ENCODE measurements around the gene UPF1. TPM values are rescaled to one million over a fixed set of nuclear protein-coding genes. Genes with fewer than 3 reads are reported as not detected.
A peak's percentile ranks its signal among the peaks of the same experiment; 100 is the strongest.

Gene UPF1
- total and polyA plus RNA-seq, 4 donors = 48.3 to 89.2 (median 64.5) TPM

DNA sequence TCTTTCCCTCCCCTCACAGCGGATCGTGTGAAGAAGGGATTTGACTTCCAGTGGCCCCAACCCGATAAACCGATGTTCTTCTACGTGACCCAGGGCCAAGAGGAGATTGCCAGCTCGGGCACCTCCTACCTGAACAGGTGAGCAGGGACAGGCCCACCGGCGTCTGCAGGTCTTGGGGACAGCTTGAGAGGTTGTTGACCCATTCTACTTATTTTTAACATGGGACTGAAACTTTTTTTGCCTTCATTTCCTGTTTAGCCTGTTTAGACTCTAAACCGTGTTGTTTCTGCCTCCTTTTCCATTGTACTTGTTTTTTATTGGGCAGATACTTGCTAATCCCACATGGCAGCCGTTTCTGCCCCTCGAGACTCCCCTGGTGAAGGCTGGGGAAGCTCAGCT lies 28.5 kb downstream of the UPF1 start:
- H3K4me1 ChIP-seq (ENCODE audit: control insufficient read depth in 5 of 5, insufficient read depth in 5 of 5, low read length in 5 of 5) = peaks cover 0 to 11% (median 0%) of the 10 kb centered on the region in 5 donors
- ATAC-seq (ENCODE audit: insufficient read depth, low FRiP score) = no peak
- H3K9ac ChIP-seq (ENCODE audit: insufficient read depth in 1 of 2, low read length in 2 of 2) = no peak overlapping the region
- peaks cover 18 to 89% (median 65%) of the 10 kb centered on the region in 4 donors for H3K36me3 ChIP-seq (ENCODE audit: control insufficient read depth in 4 of 4, insufficient read depth in 4 of 4, low read length in 4 of 4)
- TF ChIP-seq, protein P1, sequence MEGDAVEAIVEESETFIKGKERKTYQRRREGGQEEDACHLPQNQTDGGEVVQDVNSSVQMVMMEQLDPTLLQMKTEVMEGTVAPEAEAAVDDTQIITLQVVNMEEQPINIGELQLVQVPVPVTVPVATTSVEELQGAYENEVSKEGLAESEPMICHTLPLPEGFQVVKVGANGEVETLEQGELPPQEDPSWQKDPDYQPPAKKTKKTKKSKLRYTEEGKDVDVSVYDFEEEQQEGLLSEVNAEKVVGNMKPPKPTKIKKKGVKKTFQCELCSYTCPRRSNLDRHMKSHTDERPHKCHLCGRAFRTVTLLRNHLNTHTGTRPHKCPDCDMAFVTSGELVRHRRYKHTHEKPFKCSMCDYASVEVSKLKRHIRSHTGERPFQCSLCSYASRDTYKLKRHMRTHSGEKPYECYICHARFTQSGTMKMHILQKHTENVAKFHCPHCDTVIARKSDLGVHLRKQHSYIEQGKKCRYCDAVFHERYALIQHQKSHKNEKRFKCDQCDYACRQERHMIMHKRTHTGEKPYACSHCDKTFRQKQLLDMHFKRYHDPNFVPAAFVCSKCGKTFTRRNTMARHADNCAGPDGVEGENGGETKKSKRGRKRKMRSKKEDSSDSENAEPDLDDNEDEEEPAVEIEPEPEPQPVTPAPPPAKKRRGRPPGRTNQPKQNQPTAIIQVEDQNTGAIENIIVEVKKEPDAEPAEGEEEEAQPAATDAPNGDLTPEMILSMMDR (IDR thresholded peaks at IDR 0.05; ENCODE audit: control extremely low read depth, extremely low read depth) = no peak
- 73 to 93% methylated on average over 11 of the region's 11 CpGs for WGBS, 2 donors
- no peak overlapping the region for H3K4me3 ChIP-seq
- H3K27ac ChIP-seq (ENCODE audit: low read depth in 1 of 2, low read length in 1 of 2) = no peak overlapping the region
- no peak for DNase-seq
- no peaks in the 10 kb centered on the region for H3K9me3 ChIP-seq (ENCODE audit: control insufficient read depth in 4 of 4, insufficient read depth in 3 of 4, low read length in 3 of 4)
- no peaks in the 10 kb centered on the region for H3K27me3 ChIP-seq (ENCODE audit: control insufficient read depth in 3 of 3, insufficient read depth in 3 of 3, low read length in 2 of 3)

DNA sequence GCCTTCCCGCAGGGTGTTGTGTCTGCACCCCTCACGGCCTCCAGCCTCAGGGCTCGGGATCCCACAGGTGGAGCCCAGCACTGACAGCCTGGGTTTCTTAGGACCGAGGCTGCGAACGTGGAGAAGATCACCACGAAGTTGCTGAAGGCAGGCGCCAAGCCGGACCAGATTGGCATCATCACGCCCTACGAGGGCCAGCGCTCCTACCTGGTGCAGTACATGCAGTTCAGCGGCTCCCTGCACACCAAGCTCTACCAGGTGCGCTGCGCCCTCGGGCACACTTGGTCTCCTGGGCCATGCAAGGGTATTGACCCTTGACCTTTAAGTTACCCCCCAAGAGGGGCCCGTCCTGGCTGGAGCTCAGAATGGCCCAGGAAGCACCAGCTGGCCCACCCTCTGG lies 29.0 kb downstream of the UPF1 start:
- H3K9ac ChIP-seq (ENCODE audit: insufficient read depth in 1 of 2, low read length in 2 of 2) = no peak overlapping the region
- peaks cover 0 to 11% (median 0%) of the 10 kb centered on the region in 5 donors for H3K4me1 ChIP-seq (ENCODE audit: control insufficient read depth in 5 of 5, insufficient read depth in 5 of 5, low read length in 5 of 5)
- H3K27me3 ChIP-seq (ENCODE audit: control insufficient read depth in 3 of 3, insufficient read depth in 3 of 3, low read length in 2 of 3) = no peaks in the 10 kb centered on the region
- H3K27ac ChIP-seq (ENCODE audit: low read depth in 1 of 2, low read length in 1 of 2) = no peak overlapping the region
- DNase-seq (no peak), ATAC-seq (ENCODE audit: insufficient read depth, low FRiP score) (no peak)
- no peaks in the 10 kb centered on the region for H3K9me3 ChIP-seq (ENCODE audit: control insufficient read depth in 4 of 4, insufficient read depth in 3 of 4, low read length in 3 of 4)
- H3K4me3 ChIP-seq = no peak overlapping the region
- H3K36me3 ChIP-seq (ENCODE audit: control insufficient read depth in 4 of 4, insufficient read depth in 4 of 4, low read length in 4 of 4) = peaks cover 17 to 89% (median 64%) of the 10 kb centered on the region in 4 donors
- 93 to 95% methylated on average over 17 of the region's 17 CpGs for WGBS, 2 donors
- TF ChIP-seq, protein P1 (IDR thresholded peaks at IDR 0.05; ENCODE audit: control extremely low read depth, extremely low read depth) = no peak

DNA sequence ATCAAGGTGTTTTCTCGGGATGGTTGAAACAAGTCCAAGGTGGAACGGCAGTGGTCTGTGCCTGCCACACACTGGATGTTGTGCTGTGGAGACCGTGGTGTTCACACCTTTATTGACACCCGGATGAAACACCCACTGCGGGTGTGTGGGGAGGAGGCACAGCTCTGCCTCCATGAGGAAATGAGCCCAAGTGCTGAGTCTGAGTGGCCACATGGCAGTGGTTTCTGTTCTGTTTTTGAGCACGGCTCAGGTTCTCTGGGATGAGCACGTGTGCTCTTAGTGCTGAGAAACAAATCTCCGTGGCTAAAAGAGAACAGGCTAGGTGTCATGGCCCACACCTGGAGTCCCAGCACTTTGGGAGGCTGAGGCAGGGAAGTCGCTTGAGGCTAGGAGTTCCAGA lies 29.5 kb downstream of the UPF1 start:
- peaks cover 17 to 89% (median 64%) of the 10 kb centered on the region in 4 donors for H3K36me3 ChIP-seq (ENCODE audit: control insufficient read depth in 4 of 4, insufficient read depth in 4 of 4, low read length in 4 of 4)
- no peak overlapping the region for H3K9ac ChIP-seq (ENCODE audit: insufficient read depth in 1 of 2, low read length in 2 of 2)
- DNase-seq (no peak), ATAC-seq (ENCODE audit: insufficient read depth, low FRiP score) (peak; percentile 23)
- no peak overlapping the region for H3K4me3 ChIP-seq
- H3K9me3 ChIP-seq (ENCODE audit: control insufficient read depth in 4 of 4, insufficient read depth in 3 of 4, low read length in 3 of 4) = no peaks in the 10 kb centered on the region
- TF ChIP-seq, protein P1 (IDR thresholded peaks at IDR 0.05; ENCODE audit: control extremely low read depth, extremely low read depth) = no peak
- H3K4me1 ChIP-seq (ENCODE audit: control insufficient read depth in 5 of 5, insufficient read depth in 5 of 5, low read length in 5 of 5) = peaks cover 0 to 11% (median 0%) of the 10 kb centered on the region in 5 donors
- no peak overlapping the region for H3K27ac ChIP-seq (ENCODE audit: low read depth in 1 of 2, low read length in 1 of 2)
- H3K27me3 ChIP-seq (ENCODE audit: control insufficient read depth in 3 of 3, insufficient read depth in 3 of 3, low read length in 2 of 3) = no peaks in the 10 kb centered on the region
- 77 to 87% methylated on average over 9 of the region's 9 CpGs for WGBS, 2 donors

DNA sequence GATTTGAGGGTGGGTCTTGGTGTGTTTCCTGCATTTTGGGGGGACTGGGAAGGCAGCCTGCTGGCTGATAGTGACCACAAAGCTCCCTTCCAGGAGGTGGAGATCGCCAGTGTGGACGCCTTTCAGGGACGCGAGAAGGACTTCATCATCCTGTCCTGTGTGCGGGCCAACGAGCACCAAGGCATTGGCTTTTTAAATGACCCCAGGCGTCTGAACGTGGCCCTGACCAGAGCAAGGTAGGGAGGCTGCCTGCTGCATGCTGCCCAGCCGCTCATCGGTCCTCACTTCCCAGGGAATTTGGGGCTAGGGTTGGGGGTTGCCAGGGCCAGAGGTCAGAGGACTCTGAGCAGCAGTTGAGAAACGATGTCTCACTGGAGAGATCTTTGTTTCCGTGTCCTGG lies 30.2 kb downstream of the UPF1 start:
- no peak overlapping the region for H3K27ac ChIP-seq (ENCODE audit: low read depth in 1 of 2, low read length in 1 of 2)
- ATAC-seq (ENCODE audit: insufficient read depth, low FRiP score) (no peak), DNase-seq (no peak)
- no peak overlapping the region for H3K9ac ChIP-seq (ENCODE audit: insufficient read depth in 1 of 2, low read length in 2 of 2)
- H3K4me1 ChIP-seq (ENCODE audit: control insufficient read depth in 5 of 5, insufficient read depth in 5 of 5, low read length in 5 of 5) = peaks cover 0 to 11% (median 0%) of the 10 kb centered on the region in 5 donors
- H3K27me3 ChIP-seq (ENCODE audit: control insufficient read depth in 3 of 3, insufficient read depth in 3 of 3, low read length in 2 of 3) = no peaks in the 10 kb centered on the region
- TF ChIP-seq, protein P1 (IDR thresholded peaks at IDR 0.05; ENCODE audit: control extremely low read depth, extremely low read depth) = no peak
- 94 to 95% methylated on average over 12 of the region's 12 CpGs for WGBS, 2 donors
- H3K4me3 ChIP-seq = no peak overlapping the region
- peaks cover 12 to 83% (median 60%) of the 10 kb centered on the region in 4 donors for H3K36me3 ChIP-seq (ENCODE audit: control insufficient read depth in 4 of 4, insufficient read depth in 4 of 4, low read length in 4 of 4)
- no peaks in the 10 kb centered on the region for H3K9me3 ChIP-seq (ENCODE audit: control insufficient read depth in 4 of 4, insufficient read depth in 3 of 4, low read length in 3 of 4)
